Hematopoietic multipotent progenitor cell treated with erythropoietin and hydrocortisone succinate and interleukin-3 and kit ligand, for 6 days (in vitro differentiated cells): ENCODE results near the gene GGT1.
"Not testable (repeated sequence)": the region's sequence is repeated elsewhere in the genome, so short reads cannot be mapped to it uniquely, and the experiment has no call there.

Experiments used
- DNase-seq: peaks from one replicate; pipeline ENCODE4 v3.0.0-alpha.2; 2015

GGT1 gene

DNA sequence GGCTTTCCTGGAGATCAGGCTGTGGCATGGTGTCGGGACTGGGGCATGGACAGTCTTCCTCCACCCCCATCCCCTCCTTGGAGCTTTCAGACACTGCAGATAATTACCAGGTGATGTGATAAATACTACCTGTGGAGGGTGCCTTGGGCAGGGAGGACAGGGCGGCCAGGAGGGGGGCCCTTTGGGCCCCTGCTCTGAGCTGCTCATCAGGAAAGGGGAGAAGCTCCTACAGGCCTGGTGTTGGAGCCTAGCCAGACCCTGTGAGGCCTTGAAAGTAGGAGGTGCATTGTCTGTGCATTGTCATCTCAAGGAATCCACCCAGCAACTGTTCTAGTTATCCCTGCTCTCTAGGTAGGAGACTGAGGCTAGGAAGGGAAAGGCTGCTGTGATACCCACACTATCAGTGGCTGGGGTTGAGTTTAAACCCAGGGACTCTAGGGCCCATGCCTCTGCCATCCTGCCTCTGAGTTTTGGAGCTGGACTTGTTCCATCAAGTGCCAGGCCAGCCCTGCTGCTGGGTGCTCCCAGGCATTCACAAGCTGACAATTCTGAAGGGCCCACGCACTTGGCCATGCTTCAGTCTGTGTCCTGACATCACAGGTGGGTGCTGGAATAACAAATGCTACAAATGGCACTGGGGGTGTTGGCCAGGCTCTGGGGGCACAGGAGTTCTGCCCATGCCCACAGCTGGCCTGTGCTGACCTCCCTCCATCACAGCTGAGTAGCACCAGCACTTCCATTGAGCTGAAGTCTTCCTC lies 2.9 kb upstream of the GGT1 start:
- DNase-seq, result peak; percentile 86

GRCh38 chr22:24601217-24602104 lies 1.5 kb upstream of the GGT1 start:
- DNase-seq, result peak; percentile 95

- DNase-seq, result not testable (repeated sequence)
Measured at GRCh38 chr22:24602105-24602749, 766 bp upstream of the GGT1 start.

GRCh38 chr22:24603770-24604629 lies 1.0 kb downstream of the GGT1 start:
- peak; percentile 63 for DNase-seq

GRCh38 chr22:24606340-24606739 lies 3.3 kb downstream of the GGT1 start:
- DNase-seq, result not testable (repeated sequence)

DNA sequence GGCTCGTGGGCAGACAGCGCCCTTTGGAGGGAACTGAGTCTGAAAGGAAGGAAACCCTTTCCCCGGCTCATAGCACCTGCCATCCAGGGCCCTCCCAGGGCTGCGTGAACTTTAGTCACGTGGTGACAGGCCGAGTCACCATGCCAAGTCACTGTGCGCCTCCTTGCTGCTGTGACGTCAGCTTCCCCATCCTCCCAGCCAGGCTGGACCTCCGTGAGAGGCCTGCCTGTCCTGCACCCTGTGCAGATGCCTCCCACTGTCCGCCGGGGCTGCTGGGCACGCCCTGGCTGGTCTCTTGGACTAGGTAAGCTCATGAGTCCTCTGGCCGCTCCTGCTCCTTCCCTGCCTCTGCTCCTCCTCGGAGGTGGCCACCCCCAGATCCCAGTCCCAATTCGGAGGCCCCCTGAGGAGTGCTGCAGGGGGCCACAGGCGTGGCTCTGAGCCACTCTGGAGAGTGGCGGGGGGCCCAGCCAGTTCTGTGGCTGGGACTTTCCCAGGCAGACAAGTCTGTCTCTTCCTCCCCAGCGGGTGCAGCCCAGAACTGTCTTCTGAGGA lies 4.5 kb downstream of the GGT1 start:
- DNase-seq, result peak; percentile 77

GRCh38 chr22:24608327-24608726 lies 5.3 kb downstream of the GGT1 start:
- DNase-seq, result not testable (repeated sequence)

GRCh38 chr22:24609888-24610287 lies 6.9 kb downstream of the GGT1 start:
- not testable (repeated sequence) for DNase-seq

- DNase-seq, result not testable (repeated sequence)
Measured at GRCh38 chr22:24614794-24615193, 11.8 kb downstream of the GGT1 start.

DNA sequence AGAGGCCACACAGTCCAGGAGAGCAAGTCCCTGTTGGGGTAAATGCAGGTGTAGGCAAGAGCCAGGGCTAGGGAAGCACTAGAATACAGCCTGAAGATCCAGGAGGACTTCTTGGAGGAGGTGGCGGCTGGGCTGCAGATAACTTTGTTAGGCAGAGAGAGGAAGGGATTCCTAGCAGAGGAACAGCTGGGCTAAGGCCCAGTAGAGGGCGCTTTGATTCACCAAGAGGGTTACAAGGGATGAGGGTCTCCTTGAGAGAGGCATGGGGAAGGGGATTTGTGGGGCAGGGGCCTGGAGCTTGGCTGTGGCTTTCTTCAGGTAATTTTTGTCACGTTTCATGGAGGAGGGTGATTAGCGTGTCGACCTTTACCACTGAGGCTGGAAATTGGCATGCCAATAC lies 18.3 kb downstream of the GGT1 start:
- DNase-seq, result not testable (repeated sequence)

DNA sequence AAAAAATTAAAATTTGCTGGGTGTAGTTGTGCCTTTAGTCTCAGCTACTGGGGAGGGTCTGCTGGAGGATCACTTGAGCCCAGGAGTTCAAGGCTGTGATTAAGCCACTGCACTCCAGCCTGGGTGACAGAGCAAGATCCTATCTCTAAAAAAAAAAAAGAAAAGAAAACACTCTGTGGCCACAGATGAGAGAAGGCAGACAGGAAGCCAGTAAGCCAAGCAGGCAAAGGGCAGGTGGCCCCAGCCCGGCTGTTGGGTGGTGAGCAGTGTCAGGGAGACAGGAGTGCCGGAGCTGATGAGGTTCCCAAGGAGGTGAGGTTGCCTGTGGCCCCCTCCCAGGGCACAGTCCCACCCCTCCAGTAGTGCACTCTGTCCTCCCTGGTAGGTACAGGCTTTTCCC lies 19.6 kb downstream of the GGT1 start:
- peak; percentile 51 for DNase-seq

- DNase-seq, result not testable (repeated sequence)
Measured at GRCh38 chr22:24627911-24628310, 24.9 kb downstream of the GGT1 start.

GRCh38 chr22:24629069-24629468 lies 26.1 kb downstream of the GGT1 start:
- peak; percentile 55 for DNase-seq

- DNase-seq, result peak; percentile 45
Measured at GRCh38 chr22:24630812-24631427, 27.9 kb downstream of the GGT1 start.

DNA sequence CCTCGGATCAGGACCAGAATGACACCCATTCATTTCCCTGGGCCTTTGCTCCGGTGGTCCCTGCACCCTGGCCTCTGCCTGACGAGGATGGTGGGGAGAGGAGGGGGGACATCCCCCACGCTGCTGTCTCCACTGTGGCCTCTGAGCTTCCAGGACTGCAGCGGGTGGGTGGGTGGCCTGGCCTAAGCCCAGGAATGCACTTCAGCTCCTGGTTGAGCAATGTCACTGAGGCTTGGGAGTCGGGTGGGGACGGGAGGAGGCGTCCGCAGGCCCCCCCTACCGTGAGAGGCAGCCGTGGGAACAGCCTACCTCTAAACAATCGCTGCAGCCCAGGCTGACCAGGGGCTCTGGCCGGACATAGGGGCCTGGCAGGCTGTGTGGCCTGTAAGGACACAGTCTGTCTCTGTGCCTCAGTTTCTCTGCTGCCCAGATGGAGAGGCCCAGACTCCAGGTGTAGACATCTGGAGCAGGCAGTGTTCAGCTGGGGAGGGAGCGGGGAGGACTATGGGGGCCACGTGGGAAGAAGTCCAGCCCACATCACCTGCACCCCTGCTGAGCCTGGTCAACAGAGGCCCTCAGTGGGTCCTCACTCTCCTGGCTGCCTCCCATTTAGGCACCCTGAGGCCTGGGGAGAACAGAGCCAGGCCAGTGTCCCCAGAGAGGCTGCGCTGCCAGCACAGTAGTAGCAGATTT lies 28.6 kb downstream of the GGT1 start:
- DNase-seq, result not testable (repeated sequence)

DNA sequence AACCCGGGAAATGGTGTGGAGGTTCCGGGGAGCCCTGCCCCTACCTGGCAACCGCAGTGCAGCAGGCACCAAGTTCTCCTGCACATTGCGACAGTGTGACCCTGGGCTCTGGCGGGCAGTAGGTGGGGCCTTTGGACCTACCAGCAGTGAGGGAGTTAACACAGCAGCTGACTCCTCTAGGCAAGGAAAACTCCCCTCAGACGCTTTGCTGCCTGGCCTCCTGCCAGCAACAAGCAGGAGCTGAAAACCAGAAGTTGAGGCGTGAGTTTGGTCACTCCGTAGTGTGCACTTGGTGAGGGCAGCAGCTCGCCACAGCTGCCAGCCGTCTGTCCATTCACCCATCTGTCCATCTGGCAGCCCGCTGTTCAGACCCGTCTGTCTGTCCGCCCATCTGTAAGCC lies 29.6 kb downstream of the GGT1 start:
- peak; percentile 55 for DNase-seq

DNA sequence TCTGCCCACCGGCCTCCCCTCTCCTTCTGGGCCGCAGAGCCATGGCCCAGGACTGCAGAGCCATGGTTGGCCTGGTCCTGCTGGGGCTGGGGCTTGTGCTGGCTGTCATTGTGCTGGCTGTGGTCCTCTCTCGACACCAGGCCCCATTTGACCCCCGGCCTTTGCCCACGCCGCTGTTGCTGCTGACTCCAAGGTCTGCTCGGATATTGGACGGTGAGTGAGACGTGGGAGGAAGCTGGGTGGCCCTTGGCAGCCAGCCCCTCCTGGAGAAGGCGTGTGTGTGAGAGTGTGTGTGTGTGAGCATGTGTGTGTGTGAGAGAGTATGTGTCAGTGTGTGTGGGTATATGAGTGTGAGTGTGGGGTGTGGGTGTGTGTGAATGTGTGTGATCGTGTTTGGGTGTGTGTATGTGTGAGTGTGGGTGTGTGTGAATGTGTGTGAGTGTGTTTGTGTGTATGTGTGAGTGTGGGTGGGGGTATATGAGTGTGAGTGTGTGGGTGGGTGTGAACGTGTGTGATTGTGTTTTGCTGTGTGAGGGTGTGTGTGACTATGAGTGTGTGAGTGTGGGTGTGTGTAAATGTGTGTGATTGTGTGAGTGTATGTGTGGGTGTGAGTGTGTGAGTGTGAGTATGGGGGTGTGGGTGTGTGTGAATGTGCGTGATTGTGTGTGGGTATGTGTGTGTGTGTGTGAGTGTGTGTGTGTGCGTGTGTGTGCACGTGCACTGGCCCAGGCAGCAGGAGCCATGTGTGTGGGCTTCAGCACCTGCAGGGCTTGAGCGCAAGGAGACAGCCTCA lies 30.4 kb downstream of the GGT1 start:
- DNase-seq, result peak; percentile 26

DNA sequence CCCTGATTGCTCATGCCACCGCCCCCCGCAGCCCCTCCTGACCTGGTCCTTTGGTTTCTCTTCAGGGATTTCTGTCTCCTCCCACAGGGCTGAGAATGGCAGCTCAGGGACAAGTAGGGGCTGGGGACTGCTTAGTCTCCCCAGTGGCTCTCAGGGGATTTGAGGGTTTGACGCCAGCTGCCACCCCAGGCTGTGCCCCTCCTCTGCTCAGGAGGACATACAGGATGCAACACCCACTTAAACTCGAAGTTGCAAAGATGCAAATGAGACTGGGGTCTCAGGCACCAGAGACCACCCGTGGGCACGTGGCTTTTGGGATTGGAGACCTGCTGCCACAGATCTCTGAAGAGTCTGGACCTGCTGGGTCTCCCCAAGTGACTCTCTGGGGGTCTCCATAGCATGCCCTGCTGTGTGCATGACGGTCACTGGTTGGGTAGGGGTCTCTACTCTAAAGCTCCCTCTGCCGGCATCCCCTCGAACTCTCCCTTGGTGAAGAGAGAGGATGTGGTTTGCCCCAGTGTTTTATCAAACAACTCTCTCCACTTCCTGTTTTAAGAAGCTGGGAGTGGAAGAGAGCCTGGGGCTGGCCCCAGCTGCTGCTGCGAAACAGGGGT lies 31.9 kb downstream of the GGT1 start:
- peak; percentile 45 for DNase-seq

GRCh38 chr22:24636513-24636912 lies 33.5 kb downstream of the GGT1 start:
- DNase-seq, result not testable (repeated sequence)

- not testable (repeated sequence) for DNase-seq
Measured at GRCh38 chr22:24642307-24642706, 39.3 kb downstream of the GGT1 start.
